Measurements from ENCODE around the gene MFSD6. TPM values are rescaled to one million over a fixed set of nuclear protein-coding genes. Genes with fewer than 3 reads are reported as not detected.

MFSD6 gene
- total and polyA plus RNA-seq, 2 donors (not counting 1 experiment from before 2014, with no cell fraction given): 31.4 to 50.8 TPM

GRCh38 chr2:190369635-190370034 is 38.5 kb upstream of the MFSD6 start:
- H2AFZ ChIP-seq (ENCODE audit: low read length): no peak overlapping the region
- H3K4me3 ChIP-seq (replicated peaks in 1 of 4; ENCODE audit: control extremely low read depth in 1 of 4, insufficient read depth in 1 of 4, low read depth in 3 of 4, low read length in 4 of 4): no peak overlapping the region
- H3K36me3 ChIP-seq (ENCODE audit: control insufficient read depth, insufficient read depth, low read length): no peaks in the 10 kb centered on the region
- H3K9ac ChIP-seq (ENCODE audit: insufficient read depth, low read length): no peak overlapping the region
- no peak for TF ChIP-seq EZH2 (IDR thresholded peaks at IDR 0.05; ENCODE audit: low read length, missing control alignments)
- TF ChIP-seq CTCF (conservative IDR thresholded peaks at IDR 0.05 in 1 of 2, IDR thresholded peaks at IDR 0.05 in 1 of 2; ENCODE audit: low read depth in 1 of 2, low read length in 2 of 2): no peak
- no peaks in the 10 kb centered on the region for H3K79me2 ChIP-seq (ENCODE audit: control insufficient read depth, insufficient read depth, low read length)
- H3K4me1 ChIP-seq (ENCODE audit: control insufficient read depth, extremely low read depth, insufficient read depth, low read length): no peaks in the 10 kb centered on the region
- no peaks in the 10 kb centered on the region for H3K27me3 ChIP-seq (ENCODE audit: control insufficient read depth, insufficient read depth, low read length)
- no peak for DNase-seq (ENCODE audit: low read depth in 2 of 2)
- H3K27ac ChIP-seq (ENCODE audit: insufficient read depth, low read length): no peak overlapping the region
- no peaks in the 10 kb centered on the region for H3K9me3 ChIP-seq (ENCODE audit: control insufficient read depth, insufficient read depth, low read depth, low read length)
- no peaks in the 10 kb centered on the region for H4K20me1 ChIP-seq (ENCODE audit: control insufficient read depth, extremely low read depth, insufficient read depth, low read length)
- no peak overlapping the region for H3K4me2 ChIP-seq (ENCODE audit: extremely low read depth, insufficient read depth, low read length)

- TF ChIP-seq CTCF (conservative IDR thresholded peaks at IDR 0.05 in 1 of 2, IDR thresholded peaks at IDR 0.05 in 1 of 2; ENCODE audit: low read depth in 1 of 2, low read length in 2 of 2) (no peak), EZH2 (IDR thresholded peaks at IDR 0.05; ENCODE audit: low read length, missing control alignments) (no peak)
- no peak overlapping the region for H3K4me2 ChIP-seq (ENCODE audit: extremely low read depth, insufficient read depth, low read length)
- no peak overlapping the region for H3K27ac ChIP-seq (ENCODE audit: insufficient read depth, low read length)
- no peaks in the 10 kb centered on the region for H3K79me2 ChIP-seq (ENCODE audit: control insufficient read depth, insufficient read depth, low read length)
- DNase-seq (ENCODE audit: low read depth in 2 of 2): no peak
- no peaks in the 10 kb centered on the region for H3K4me1 ChIP-seq (ENCODE audit: control insufficient read depth, extremely low read depth, insufficient read depth, low read length)
- H3K9ac ChIP-seq (ENCODE audit: insufficient read depth, low read length): no peak overlapping the region
- H3K36me3 ChIP-seq (ENCODE audit: control insufficient read depth, insufficient read depth, low read length): no peaks in the 10 kb centered on the region
- no peaks in the 10 kb centered on the region for H3K9me3 ChIP-seq (ENCODE audit: control insufficient read depth, insufficient read depth, low read depth, low read length)
- no peak overlapping the region for H2AFZ ChIP-seq (ENCODE audit: low read length)
- H4K20me1 ChIP-seq (ENCODE audit: control insufficient read depth, extremely low read depth, insufficient read depth, low read length): no peaks in the 10 kb centered on the region
- no peaks in the 10 kb centered on the region for H3K27me3 ChIP-seq (ENCODE audit: control insufficient read depth, insufficient read depth, low read length)
- no peak overlapping the region for H3K4me3 ChIP-seq (replicated peaks in 1 of 4; ENCODE audit: control extremely low read depth in 1 of 4, insufficient read depth in 1 of 4, low read depth in 3 of 4, low read length in 4 of 4)
Observed at GRCh38 chr2:190376083-190376482, 32.1 kb upstream of the MFSD6 start.

GRCh38 chr2:190376591-190377245 is 31.4 kb upstream of the MFSD6 start:
- no peak overlapping the region for H3K27ac ChIP-seq (ENCODE audit: insufficient read depth, low read length)
- H2AFZ ChIP-seq (ENCODE audit: low read length): no peak overlapping the region
- H3K4me3 ChIP-seq (replicated peaks in 1 of 4; ENCODE audit: control extremely low read depth in 1 of 4, insufficient read depth in 1 of 4, low read depth in 3 of 4, low read length in 4 of 4): no peak overlapping the region
- no peak for DNase-seq (ENCODE audit: low read depth in 2 of 2)
- H3K27me3 ChIP-seq (ENCODE audit: control insufficient read depth, insufficient read depth, low read length): no peaks in the 10 kb centered on the region
- no peak for TF ChIP-seq EZH2 (IDR thresholded peaks at IDR 0.05; ENCODE audit: low read length, missing control alignments)
- H3K36me3 ChIP-seq (ENCODE audit: control insufficient read depth, insufficient read depth, low read length): no peaks in the 10 kb centered on the region
- no peaks in the 10 kb centered on the region for H3K79me2 ChIP-seq (ENCODE audit: control insufficient read depth, insufficient read depth, low read length)
- H3K9me3 ChIP-seq (ENCODE audit: control insufficient read depth, insufficient read depth, low read depth, low read length): no peaks in the 10 kb centered on the region
- no peaks in the 10 kb centered on the region for H4K20me1 ChIP-seq (ENCODE audit: control insufficient read depth, extremely low read depth, insufficient read depth, low read length)
- H3K4me1 ChIP-seq (ENCODE audit: control insufficient read depth, extremely low read depth, insufficient read depth, low read length): no peaks in the 10 kb centered on the region
- no peak overlapping the region for H3K9ac ChIP-seq (ENCODE audit: insufficient read depth, low read length)
- H3K4me2 ChIP-seq (ENCODE audit: extremely low read depth, insufficient read depth, low read length): no peak overlapping the region
